Measurements from ENCODE around the gene ENDOU.
A peak's percentile ranks its signal among the peaks of the same experiment; 100 is the strongest.

Gene ENDOU

GRCh38 chr12:47745485-47746041 lies 20.3 kb upstream of the ENDOU start:
- TF ChIP-seq PAX5 (IDR thresholded peaks at IDR 0.05; ENCODE audit: insufficient read depth, low read length, severe bottlenecking) (no peak), POU2F2 (IDR thresholded peaks at IDR 0.05; ENCODE audit: low read depth, low read length) (no peak), POLR2A (IDR thresholded peaks at IDR 0.05; ENCODE audit: low read depth, low read length) (no peak), TAF1 (IDR thresholded peaks at IDR 0.05; ENCODE audit: low read depth, low read length) (no peak), POLR2AphosphoS5 (IDR thresholded peaks at IDR 0.05; ENCODE audit: low read depth, low read length) (no peak), SPI1 (IDR thresholded peaks at IDR 0.05; ENCODE audit: low read depth, low read length) (no peak)
- no peak for FAIRE-seq
- DNase-seq (ENCODE audit: insufficient read length, low spot score): no peak

GRCh38 chr12:47744778-47745436 lies 19.6 kb upstream of the ENDOU start:
- TF ChIP-seq TAF1 (IDR thresholded peaks at IDR 0.05; ENCODE audit: low read depth, low read length) (no peak), SPI1 (IDR thresholded peaks at IDR 0.05; ENCODE audit: low read depth, low read length) (no peak), POLR2AphosphoS5 (IDR thresholded peaks at IDR 0.05; ENCODE audit: low read depth, low read length) (no peak), POLR2A (IDR thresholded peaks at IDR 0.05; ENCODE audit: low read depth, low read length) (no peak), PAX5 (IDR thresholded peaks at IDR 0.05; ENCODE audit: insufficient read depth, low read length, severe bottlenecking) (no peak), POU2F2 (IDR thresholded peaks at IDR 0.05; ENCODE audit: low read depth, low read length) (no peak)
- DNase-seq (ENCODE audit: insufficient read length, low spot score) (no peak), FAIRE-seq (no peak)

- DNase-seq (ENCODE audit: insufficient read length, low spot score) (no peak), FAIRE-seq (peak; percentile 13)
- TF ChIP-seq POLR2A (IDR thresholded peaks at IDR 0.05; ENCODE audit: low read depth, low read length) (no peak), SPI1 (IDR thresholded peaks at IDR 0.05; ENCODE audit: low read depth, low read length) (no peak), POLR2AphosphoS5 (IDR thresholded peaks at IDR 0.05; ENCODE audit: low read depth, low read length) (no peak)
Measured at GRCh38 chr12:47744005-47744651, 18.8 kb upstream of the ENDOU start.

- FAIRE-seq (no peak), DNase-seq (ENCODE audit: insufficient read length, low spot score) (no peak)
- TF ChIP-seq PAX5 (IDR thresholded peaks at IDR 0.05; ENCODE audit: insufficient read depth, low read length, severe bottlenecking) (no peak), POLR2A (IDR thresholded peaks at IDR 0.05; ENCODE audit: low read depth, low read length) (no peak), TAF1 (IDR thresholded peaks at IDR 0.05; ENCODE audit: low read depth, low read length) (no peak), POU2F2 (IDR thresholded peaks at IDR 0.05; ENCODE audit: low read depth, low read length) (no peak), POLR2AphosphoS5 (IDR thresholded peaks at IDR 0.05; ENCODE audit: low read depth, low read length) (no peak), SPI1 (IDR thresholded peaks at IDR 0.05; ENCODE audit: low read depth, low read length) (no peak)
Measured at GRCh38 chr12:47743311-47743860, 18.1 kb upstream of the ENDOU start.

- no peak for TF ChIP-seq SPI1 (IDR thresholded peaks at IDR 0.05; ENCODE audit: low read depth, low read length)
- TF ChIP-seq PAX5 (IDR thresholded peaks at IDR 0.05; ENCODE audit: insufficient read depth, low read length, severe bottlenecking): no peak
- TF ChIP-seq POU2F2 (IDR thresholded peaks at IDR 0.05; ENCODE audit: low read depth, low read length): no peak
- TF ChIP-seq POLR2AphosphoS5 (IDR thresholded peaks at IDR 0.05; ENCODE audit: low read depth, low read length): no peak
- TF ChIP-seq POLR2A (IDR thresholded peaks at IDR 0.05; ENCODE audit: low read depth, low read length): no peak
- no peak for TF ChIP-seq TAF1 (IDR thresholded peaks at IDR 0.05; ENCODE audit: low read depth, low read length)
- DNase-seq (ENCODE audit: insufficient read length, low spot score) (no peak), FAIRE-seq (peak; percentile 92)
Measured at GRCh38 chr12:47742253-47742825, 17.0 kb upstream of the ENDOU start.

GRCh38 chr12:47741340-47741703 lies 16.0 kb upstream of the ENDOU start:
- no peak for DNase-seq (ENCODE audit: insufficient read length, low spot score)
- FAIRE-seq: peak; percentile 66
- TF ChIP-seq SPI1 (IDR thresholded peaks at IDR 0.05; ENCODE audit: low read depth, low read length): no peak
- no peak for TF ChIP-seq POLR2AphosphoS5 (IDR thresholded peaks at IDR 0.05; ENCODE audit: low read depth, low read length)
- no peak for TF ChIP-seq POU2F2 (IDR thresholded peaks at IDR 0.05; ENCODE audit: low read depth, low read length)
- TF ChIP-seq TAF1 (IDR thresholded peaks at IDR 0.05; ENCODE audit: low read depth, low read length): no peak
- TF ChIP-seq PAX5 (IDR thresholded peaks at IDR 0.05; ENCODE audit: insufficient read depth, low read length, severe bottlenecking): no peak
- TF ChIP-seq POLR2A (IDR thresholded peaks at IDR 0.05; ENCODE audit: low read depth, low read length): no peak

- DNase-seq (ENCODE audit: insufficient read length, low spot score): no peak
- peak; percentile 84 for FAIRE-seq
- TF ChIP-seq TAF1 (IDR thresholded peaks at IDR 0.05; ENCODE audit: low read depth, low read length) (no peak), POLR2AphosphoS5 (IDR thresholded peaks at IDR 0.05; ENCODE audit: low read depth, low read length) (no peak), POLR2A (IDR thresholded peaks at IDR 0.05; ENCODE audit: low read depth, low read length) (no peak), SPI1 (IDR thresholded peaks at IDR 0.05; ENCODE audit: low read depth, low read length) (no peak), POU2F2 (IDR thresholded peaks at IDR 0.05; ENCODE audit: low read depth, low read length) (no peak), PAX5 (IDR thresholded peaks at IDR 0.05; ENCODE audit: insufficient read depth, low read length, severe bottlenecking) (no peak)
Measured at GRCh38 chr12:47740606-47741339, 15.5 kb upstream of the ENDOU start.

GRCh38 chr12:47739979-47740378 lies 14.7 kb upstream of the ENDOU start:
- peak; percentile 84 for FAIRE-seq
- DNase-seq (ENCODE audit: insufficient read length, low spot score): peak; percentile 72
- TF ChIP-seq POLR2A (IDR thresholded peaks at IDR 0.05; ENCODE audit: low read depth, low read length) (no peak), TAF1 (IDR thresholded peaks at IDR 0.05; ENCODE audit: low read depth, low read length) (no peak), POU2F2 (IDR thresholded peaks at IDR 0.05; ENCODE audit: low read depth, low read length) (no peak), SPI1 (IDR thresholded peaks at IDR 0.05; ENCODE audit: low read depth, low read length) (no peak), PAX5 (IDR thresholded peaks at IDR 0.05; ENCODE audit: insufficient read depth, low read length, severe bottlenecking) (no peak), POLR2AphosphoS5 (IDR thresholded peaks at IDR 0.05; ENCODE audit: low read depth, low read length) (no peak)

All from GM12891 (cell line).